Renal cortical epithelial cell (primary cell): ENCODE data around the gene ARHGEF9. TPM values are rescaled to one million over a fixed set of nuclear protein-coding genes. Genes with fewer than 3 reads are reported as not detected.
A peak's percentile ranks its signal among the peaks of the same experiment; 100 is the strongest.

Experiments used
- DNase-seq: peaks from one replicate; pipeline ENCODE4 v3.0.0-alpha.2; 2011; ENCODE audit warnings: low read depth
- total RNA-seq: library from RNA; depleted of rRNA; stranded (reverse); fragments of >200 nt; gene quantifications from 2 replicates; pipeline ENCODE4 v1.2.3, GENCODE V29; 2014

The ARHGEF9 gene
- total RNA-seq, 1 donor from 2014 or later = 14.0 TPM

DNA sequence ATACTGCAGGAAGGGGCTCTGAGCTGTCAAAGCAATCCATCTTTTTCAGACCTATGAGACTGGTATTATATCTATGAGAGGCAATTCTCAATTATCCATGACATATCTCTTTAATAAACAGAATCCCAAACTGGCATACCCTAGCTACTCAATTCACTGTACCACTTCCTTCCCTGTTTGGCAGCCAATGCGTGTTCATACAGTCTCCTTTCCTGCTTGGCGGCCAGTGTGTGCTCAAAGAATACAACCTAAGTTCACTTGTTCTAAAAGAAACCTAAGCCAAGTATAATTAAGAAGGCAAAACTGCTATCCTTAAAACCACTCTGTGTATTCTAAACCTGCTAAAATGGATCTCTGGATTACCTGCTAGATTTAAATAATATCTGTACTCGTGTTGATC is 38.3 kb downstream of the ARHGEF9 start:
- no peak for DNase-seq

DNA sequence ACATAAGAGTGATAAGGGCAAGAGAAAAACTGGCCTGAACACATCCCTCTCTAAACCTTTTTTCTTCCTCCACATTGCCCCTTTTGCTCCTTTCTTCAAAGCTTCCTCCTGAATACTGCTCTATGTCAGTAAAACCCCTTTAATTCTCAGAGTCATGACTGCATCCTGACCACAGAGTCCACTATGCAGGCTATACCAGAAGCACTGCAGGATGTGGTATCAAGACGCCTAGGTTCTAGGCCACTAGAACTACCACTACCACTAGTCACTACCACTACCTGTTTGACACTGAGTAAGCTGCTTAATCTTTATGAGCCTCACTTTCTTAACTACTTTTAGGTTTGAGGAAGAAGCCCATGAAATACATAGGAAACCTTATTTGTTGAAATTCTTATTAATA is 38.7 kb downstream of the ARHGEF9 start:
- no peak for DNase-seq

DNA sequence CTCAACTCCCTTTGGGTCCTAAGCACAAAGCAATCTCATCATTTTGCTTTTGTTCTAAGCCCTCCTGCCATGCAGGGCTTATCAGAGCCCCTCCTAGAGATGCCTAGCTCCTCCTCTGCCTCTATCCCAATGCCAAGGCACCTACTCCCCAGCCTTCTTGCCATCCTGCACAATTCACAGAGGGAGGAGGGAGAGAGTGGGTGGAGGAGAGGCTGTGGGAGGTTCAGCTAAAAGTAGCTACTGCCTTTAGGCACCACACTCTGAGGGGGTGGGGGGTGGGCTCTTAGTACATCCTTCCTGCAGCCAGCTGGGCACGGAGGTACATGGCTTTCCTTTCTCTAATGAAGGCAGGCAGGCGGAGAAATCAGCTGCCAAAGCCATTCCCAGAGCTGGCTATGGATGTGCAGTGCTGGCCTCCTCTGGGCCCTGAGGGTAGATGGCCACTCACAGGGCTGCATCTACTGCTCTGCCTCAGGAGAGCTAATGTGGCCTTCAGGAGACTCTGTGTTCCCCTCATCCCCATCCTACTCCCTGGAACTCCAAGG is 40.1 kb downstream of the ARHGEF9 start:
- no peak for DNase-seq

DNA sequence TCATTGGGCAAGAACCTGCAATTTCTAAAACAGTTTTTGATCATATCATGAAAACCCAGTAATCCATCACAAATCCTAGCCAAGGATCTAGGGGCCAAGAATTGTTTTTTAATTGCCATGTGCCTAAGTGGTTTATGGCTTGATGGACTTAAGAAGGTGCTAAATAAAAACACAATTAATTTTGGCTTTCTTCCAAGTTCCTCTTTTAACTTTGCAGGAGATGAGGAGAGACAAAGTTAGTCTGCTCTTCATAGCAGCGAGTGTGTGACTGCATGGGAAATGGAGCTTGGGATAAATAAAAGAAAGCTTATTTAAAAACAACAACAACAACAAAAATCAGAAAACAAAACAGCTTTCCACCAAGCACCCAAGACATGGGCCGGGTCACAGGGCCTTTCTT is 41.4 kb downstream of the ARHGEF9 start:
- no peak for DNase-seq

DNA sequence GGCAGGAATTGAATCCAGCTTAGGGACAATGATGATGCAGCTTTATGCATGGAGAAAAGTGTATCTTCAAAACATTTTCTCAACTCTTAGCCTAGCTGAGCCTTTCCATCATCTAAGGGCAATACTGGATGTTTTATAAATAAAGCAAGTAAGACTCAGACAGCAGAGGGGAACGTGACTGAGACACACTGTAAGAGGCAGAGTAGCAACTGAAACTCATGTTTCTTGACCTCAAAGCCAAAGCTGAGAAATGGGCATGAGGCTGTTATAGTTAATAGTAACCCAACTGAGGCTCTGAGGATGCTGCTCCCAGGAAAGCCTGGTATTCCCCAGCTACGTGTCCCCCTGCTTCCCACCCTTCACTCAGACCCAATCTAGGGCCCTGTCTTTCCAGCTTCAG is 44.6 kb downstream of the ARHGEF9 start:
- no peak for DNase-seq

DNA sequence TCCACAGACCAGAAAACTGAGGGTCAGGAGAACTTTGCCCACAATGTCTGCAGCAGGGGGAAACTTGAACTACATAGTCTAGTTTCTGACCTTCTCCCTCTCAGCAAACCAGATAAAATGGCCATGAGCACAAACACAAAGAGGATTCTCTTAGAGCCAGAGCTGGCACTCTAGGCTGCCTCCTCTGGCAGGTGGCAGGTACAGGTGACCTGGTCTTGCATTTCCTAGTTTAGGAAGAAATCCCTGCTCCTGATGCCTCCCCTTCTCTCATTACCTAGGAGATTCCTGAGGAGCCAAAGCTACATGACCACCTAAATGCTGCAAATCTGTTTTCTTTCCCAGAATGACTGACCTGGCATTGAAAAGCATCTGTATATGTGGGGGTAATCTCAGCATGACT is 45.1 kb downstream of the ARHGEF9 start:
- no peak for DNase-seq

DNA sequence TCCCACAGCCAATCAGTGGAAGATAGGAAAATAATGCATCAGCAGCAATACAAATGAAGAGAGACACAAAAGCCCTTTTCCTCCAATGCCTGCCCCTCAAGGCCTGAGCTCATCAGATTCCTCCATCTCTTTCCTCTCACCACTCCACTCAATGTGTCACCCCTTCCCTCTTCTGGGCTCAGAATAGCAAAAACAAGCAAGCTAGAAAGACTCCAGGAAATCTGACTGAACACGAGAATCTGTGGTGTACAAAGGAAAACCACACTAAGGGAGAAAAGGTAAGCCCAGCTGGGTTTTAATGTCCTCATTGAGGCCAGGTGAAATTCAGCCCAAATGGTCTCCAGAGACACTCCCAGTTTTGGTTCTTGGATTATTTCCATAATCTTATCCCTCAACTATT is 46.3 kb downstream of the ARHGEF9 start:
- no peak for DNase-seq

DNA sequence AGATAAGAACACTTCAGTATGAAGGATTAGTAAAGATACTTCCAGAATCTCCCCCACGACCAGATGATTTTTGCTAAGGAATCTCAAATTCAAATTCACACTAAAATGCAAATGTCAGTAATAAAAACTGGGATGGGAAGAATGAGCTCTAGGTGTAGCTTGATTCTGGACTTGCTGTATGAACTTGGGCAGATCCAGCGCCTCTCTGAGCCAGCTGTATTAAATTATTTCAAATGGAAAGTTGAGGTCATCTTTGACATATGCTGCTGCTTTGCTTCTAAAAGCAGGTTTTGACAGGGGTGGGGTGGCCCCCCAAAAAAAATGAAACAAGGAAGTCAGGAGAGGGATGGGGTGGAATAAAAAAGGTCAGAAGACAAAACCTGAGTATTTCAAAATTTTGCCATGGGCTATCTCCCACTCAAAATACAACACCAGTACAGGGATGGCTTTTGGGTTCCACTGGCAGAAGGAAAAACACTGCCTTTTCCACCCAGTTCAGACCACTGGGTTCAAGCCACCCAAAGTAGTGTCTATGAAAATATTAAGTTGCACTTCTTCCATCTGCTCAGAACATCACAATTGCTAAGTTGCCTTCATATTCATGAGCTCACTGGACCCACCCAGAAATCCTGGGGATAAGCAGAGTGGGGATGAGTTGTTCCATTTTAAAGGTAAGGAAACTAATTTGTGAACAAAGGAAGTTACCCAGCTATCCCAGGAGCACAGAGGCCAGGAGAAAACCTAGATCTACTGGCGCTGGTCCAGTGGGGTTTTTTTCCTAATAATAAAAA is 47.7 kb downstream of the ARHGEF9 start:
- no peak for DNase-seq

DNA sequence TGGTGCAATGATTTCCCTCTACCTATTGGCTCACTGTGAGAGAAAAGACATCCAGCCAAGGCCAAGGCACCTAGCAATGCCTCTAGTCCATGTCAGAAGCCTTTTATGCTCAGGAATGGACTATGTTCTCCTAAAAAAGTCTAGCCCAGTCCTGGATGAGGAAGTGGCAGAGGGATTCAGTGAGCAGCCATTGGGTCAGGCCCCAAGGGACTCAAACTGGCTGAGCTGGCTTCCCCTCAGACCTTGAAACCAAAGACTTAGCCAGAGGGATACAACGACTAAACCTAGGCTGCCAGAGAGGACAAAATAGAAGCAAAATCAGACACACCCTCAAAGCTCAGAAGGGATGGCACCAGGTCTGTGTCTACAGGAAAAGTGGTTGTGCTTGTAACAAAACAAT is 49.1 kb downstream of the ARHGEF9 start:
- DNase-seq = no peak

DNA sequence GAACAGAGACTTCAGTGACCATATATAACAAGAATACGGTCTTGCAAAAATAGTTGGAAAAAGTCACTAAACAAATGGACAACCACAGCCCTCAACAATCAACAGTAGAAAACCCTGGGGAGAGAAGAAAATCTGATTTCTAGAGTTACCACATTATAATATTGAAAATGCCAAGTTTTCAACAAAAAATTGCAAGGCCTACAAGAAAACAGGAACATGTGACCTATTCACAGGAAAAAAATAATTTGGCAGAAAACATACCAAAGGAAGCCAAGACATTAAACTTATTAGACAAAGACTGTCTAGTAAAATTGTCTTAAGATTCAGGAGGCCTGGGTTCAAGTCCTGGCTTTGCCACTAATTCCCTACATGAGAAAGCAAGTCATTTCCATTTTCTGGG is 64.7 kb downstream of the ARHGEF9 start:
- no peak for DNase-seq

DNA sequence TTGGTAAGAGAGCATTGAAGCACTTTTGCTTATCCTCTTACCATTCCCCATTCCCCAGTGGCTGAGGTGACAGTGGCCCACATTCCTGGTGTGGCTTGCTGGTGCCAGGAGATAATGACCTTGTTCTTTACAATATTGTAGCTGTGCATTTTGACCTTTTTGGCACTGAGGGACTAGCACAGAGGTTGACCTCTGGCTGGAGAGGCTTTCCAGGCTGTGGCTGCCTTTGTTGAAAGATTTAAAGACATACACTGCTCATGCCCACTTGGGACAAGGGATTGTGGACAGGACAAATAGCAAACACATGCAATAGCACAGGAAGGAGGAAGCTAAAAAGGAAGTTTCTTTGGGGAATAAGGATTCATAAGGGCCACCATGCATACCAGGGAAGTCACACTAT is 65.4 kb downstream of the ARHGEF9 start:
- no peak for DNase-seq

DNA sequence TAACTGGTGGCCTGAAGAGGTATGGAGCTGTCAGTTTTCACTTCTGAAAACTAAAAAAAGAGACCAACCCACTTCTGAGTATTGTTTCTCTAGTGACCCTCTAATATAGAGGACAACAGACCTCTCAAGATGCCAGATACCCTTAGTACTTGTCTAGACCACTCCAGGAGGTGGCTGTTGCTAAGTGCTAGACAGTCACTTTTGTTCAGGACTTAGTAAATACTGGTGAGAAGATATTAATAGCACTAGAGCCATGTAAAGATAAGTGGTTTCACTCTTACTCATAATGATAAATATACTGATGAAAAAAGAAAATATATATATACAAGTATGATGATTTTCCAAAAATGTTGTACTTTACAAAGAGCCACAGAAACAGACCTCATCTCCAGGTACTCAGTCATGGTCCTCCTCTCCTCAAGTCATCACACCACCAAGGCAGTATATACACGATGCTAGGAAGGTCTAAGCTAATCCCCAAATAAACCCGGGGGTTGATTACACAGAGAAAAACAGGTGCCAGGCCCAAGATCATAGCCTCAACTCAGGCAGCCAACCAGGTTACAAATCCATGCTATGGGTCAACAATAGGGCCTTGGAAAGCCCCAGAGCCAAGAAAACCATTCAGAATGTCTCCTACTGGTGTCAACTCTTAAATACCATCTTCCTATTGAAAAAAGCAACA is 66.9 kb downstream of the ARHGEF9 start:
- DNase-seq = no peak

DNA sequence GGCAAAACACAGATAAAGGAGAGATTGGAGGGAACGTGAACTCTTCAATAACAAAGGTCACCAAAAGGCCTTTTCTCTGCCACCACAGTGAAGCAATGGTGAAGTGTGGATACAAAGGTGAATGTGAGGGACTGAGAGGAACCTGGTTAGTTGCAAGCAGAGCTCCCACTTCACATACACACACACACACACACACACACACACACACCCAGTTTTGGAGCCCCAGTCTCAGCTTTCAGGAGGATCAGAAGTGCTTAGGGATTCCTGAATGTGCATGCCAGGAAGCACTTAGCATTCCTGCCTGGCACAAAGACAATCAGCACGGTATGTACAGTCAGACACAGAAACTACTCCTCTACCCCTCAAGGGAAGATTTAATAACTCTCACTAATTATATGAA is 71.5 kb downstream of the ARHGEF9 start:
- peak; percentile 4 for DNase-seq

DNA sequence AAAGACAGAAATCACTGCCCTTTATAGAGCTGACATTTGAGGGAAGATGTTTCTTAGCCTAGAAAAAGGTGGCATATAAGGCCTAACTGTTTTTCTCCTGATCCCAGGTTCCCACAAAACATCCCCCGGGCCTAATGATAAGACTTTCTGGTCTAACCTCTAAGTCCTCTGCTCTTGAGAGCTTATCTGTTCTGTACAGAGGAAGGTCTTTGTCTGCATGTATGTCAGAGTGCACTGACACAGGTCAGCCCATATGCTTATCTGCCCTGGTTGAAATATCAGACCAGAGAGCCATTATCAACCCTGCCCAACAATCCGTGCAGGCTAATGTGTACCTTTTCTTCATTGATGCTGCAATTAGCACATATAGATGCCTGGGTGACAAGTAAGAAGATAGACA is 76.2 kb downstream of the ARHGEF9 start:
- DNase-seq = no peak

DNA sequence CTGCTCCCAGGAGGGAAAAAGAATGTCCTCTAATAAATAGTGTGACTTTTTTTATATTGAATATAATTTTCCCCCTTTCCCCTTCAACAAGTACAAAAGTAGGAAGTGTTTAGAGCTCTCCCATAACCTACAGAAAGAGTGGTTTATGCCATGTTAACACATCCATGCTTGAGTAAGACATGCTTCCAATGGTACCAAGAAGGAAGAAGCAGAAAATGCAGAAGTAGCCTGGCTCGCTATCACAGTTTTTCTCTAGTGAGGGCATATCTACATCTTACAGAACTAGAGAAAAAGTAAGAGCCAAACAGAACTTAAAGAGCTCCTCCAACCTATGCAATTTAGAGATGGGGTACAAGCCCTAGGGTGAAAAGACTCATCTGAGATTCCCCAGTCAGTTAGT is 82.5 kb downstream of the ARHGEF9 start:
- DNase-seq = no peak

DNA sequence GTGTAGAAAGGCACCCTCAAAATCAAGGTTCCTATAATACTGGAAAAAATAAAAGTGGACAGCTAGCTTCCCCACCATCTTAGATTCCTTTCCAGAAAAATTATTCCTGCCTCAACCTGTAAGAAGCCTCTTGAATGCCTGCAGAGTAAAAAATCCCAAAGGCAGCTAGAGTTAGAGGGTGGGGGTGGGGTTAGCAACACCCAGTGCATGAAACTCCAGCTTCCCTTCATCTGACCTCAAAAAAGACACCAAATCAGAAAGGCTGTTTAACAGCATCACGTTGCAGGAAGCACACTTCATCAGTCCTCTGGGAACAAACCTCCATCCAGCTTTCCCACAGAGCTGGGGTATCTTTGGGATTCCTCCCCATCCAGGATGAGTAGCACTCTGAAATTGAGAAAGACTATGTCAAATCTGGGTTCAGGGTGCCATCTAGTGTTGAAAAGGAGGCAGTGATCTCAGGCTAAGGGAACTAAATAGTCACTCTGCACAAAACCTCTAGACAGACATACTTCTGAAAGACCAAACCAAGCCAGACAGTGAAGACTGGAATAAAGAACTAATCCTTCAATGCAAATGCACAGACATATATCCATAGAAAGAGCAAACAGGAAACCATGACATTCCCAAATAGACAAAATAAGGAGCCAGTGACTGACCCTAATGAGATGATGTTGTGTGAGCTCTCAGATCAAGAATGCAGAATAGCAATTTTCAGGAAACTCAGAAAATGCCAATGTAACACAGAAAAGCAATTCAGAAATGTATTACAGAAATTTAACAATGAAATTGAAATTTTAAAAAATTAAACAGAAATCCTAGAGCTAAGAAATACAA is 97.9 kb downstream of the ARHGEF9 start:
- peak; percentile 15 for DNase-seq

DNA sequence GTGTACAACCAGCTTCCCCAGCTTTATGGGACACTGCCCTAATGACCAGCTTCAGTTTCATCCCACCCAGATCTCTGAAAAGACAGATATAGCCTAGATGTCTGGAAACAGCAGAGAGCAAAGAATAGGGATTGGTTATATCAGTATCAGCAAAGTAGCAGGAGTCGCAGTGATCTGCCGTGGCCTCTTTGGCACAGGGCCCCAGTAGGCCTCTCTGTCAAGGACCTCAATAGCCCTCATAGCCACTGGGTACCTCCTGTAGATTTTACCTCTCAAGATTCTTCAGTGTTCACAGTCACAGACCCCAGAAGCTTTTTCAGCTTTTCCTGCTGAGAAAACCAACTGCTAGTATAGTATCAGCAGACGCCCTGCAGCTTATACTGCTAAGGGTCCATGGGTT is 104.6 kb downstream of the ARHGEF9 start:
- DNase-seq = no peak

DNA sequence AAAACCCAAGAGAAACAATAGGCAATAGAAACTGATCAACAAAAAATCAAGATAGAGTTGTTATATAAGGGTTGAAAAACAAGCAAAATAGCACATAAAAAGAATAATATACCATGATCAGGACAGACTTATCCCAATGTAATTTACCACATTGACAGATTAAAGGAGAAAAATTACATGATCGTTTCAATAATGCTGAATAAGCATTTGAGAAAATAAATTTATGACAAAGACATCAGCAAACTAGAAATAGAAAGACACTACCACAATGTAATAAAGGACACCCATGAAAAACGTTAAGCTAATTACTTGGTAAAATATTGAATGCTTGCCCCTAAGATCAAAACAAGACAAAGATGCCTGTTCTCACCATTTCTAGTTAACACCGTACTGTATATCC is 105.6 kb downstream of the ARHGEF9 start:
- DNase-seq = no peak

DNA sequence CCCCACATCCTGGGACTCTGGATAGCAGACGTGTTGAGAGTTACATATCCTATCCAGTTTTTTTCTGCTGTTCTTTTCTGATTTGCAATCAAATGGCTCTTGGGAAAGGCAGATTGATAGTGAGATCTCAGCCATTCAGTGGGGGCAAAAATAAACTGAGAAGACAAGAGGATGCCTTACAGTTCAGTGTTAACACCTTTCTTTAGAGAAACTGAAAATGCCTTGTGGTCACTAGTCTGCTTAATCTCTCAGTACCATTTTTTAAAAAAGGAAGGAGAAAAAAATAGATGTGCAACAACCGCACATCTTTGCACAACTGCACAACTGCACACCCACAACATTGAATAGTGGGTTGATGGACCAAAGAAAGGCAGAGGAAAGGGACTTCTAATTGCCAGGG is 109.3 kb downstream of the ARHGEF9 start:
- DNase-seq = no peak

DNA sequence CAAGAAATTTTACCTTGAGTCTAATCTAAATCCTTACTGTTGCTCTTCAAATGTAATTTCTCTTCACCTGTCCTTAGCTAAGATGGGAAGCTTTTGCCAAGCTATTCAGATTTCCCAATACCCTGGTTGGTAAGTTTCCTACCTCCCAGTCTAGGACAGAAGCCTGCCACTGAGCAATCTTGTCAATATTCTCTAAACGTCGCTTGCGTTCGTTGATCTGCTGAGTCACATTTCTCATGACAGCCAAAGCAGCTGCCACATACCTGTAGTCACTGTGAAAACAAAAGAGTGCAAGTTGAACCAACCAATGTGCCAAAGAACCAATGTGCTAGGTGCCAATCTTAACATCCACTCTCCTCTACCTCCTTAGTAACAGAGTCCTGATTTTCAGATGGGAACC is 111.1 kb downstream of the ARHGEF9 start:
- no peak for DNase-seq

DNA sequence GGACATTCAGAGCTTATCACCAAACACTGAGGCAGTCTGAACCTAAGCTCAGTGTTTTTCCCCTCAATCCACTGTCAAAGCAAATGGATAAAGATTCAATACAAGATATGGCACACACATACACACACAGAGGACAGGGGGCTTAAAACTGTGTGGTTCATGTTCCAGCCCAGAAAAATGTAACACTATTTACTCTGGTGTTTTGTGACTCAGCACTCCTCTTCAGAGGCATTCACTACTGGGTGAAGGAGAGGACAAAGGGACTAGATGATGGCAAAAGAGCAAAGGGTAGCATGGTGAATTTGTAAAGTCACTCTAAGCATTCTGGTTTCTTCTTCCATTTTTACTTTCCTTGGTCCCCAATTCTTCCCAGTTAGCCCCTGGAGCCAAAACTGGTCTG is 120.3 kb downstream of the ARHGEF9 start:
- no peak for DNase-seq

DNA sequence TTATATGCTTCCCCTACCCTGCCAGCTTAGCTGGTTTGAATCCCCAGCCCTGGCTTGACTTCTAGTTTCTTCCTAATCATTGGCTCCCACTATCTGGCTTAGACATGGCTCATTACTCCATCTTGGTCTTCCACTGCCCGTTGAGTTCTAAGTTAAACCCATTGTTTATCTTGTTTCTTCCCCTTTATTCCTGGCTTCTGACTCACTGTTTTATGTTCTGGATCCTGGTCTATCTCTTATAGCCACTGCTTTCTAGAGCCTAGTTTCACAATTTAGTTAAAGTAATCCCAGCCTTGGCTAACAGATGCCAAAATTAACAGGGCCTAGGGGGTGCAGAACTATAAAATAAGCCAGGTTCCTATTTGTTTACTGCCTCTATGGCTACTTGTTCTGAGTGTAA is 120.9 kb downstream of the ARHGEF9 start:
- peak; percentile 4 for DNase-seq
